Natural killer cell (primary cell): ENCODE data around the gene ZNF652. TPM values are rescaled to one million over a fixed set of nuclear protein-coding genes. Genes with fewer than 3 reads are reported as not detected.

Experiments used
- ATAC-seq, 3 donors: fragments of 150-1000 bp in 2 of 3; fragments of 200-7000 bp in 1 of 3; cut with Tn5 transposase; 1 replicate in 1 of 3; 2 replicates in 2 of 3; pipeline ENCODE4 v1.10.0; 2021; ENCODE audit warnings: mild to moderate bottlenecking in 2 of 3, moderate library complexity in 2 of 3
- DNase-seq, 2 donors: peaks; one replicate each; pipeline versions ENCODE4 v3.0.0 to v3.0.0-alpha.2; 2013 to 2021; ENCODE audit warnings: mixed read lengths in 1 of 2
- H3K27ac ChIP-seq: one replicate; pipeline ENCODE4 v1.5.1; 2013; ENCODE audit warnings: mild to moderate bottlenecking, low read length
- H3K27me3 ChIP-seq: one replicate; pipeline ENCODE4 v1.6.1; 2013; ENCODE audit warnings: low read length; ENCODE audit not compliant: control insufficient read depth, insufficient read depth
- H3K36me3 ChIP-seq: one replicate; pipeline ENCODE4 v1.6.1; 2013; ENCODE audit warnings: low read length; ENCODE audit not compliant: control insufficient read depth, insufficient read depth
- H3K4me1 ChIP-seq: one replicate; pipeline ENCODE4 v1.6.1; 2013; ENCODE audit warnings: low read length; ENCODE audit not compliant: control insufficient read depth, insufficient read depth
- H3K4me3 ChIP-seq: one replicate; pipeline ENCODE4 v1.5.1; 2013; ENCODE audit warnings: low read length
- H3K9me3 ChIP-seq: one replicate; pipeline ENCODE4 v1.6.1; 2013; ENCODE audit warnings: low read length; ENCODE audit not compliant: control insufficient read depth, insufficient read depth
- H3K27ac Mint-ChIP-seq, 2 donors: one replicate each; pipeline ENCODE4 v1.8.0; 2022; ENCODE audit warnings: mild to moderate bottlenecking in 2 of 2, mixed read lengths in 2 of 2, moderate library complexity in 1 of 2
- H3K27me3 Mint-ChIP-seq, 2 donors: one replicate each; pipeline ENCODE4 v1.8.0; 2022; ENCODE audit warnings: low read depth in 2 of 2, mixed read lengths in 2 of 2
- H3K36me3 Mint-ChIP-seq: one replicate; pipeline ENCODE4 v1.8.0; 2022; ENCODE audit warnings: mixed read lengths
- H3K4me1 Mint-ChIP-seq, 2 donors: one replicate each; pipeline ENCODE4 v1.8.0; 2022; ENCODE audit warnings: mixed read lengths in 2 of 2
- H3K4me3 Mint-ChIP-seq: one replicate; pipeline ENCODE4 v1.8.0; 2022; ENCODE audit warnings: mild to moderate bottlenecking, moderate library complexity, mixed read lengths
- H3K9me3 Mint-ChIP-seq, 2 donors: one replicate each; pipeline ENCODE4 v1.8.0; 2022; ENCODE audit warnings: mixed read lengths in 2 of 2
- CTCF ChIP-seq: fragments of 200-600 bp; IDR thresholded peaks from one replicate; pipeline ENCODE4 v1.8.0; 2022; ENCODE audit warnings: antibody characterized with exemption
- WGBS: methylation state at CpG from one replicate; pipeline ENCODE4 v1.1.7; 2013; ENCODE audit warnings: missing lambda C conversion rate; ENCODE audit not compliant: insufficient coverage; 5-methylcytosine and 5-hydroxymethylcytosine counted together
- intact Hi-C: fragments of 100-400 bp; cut with micrococcal nuclease; formaldehyde crosslinking; loops from one replicate; pipeline ENCODE4 v1.14.2; 2022
- total RNA-seq, 4 donors: library from RNA; stranded (reverse); fragments of 120-200 nt in 1 of 4; gene quantifications; one replicate each; pipeline versions ENCODE4 v1.2.3 to v1.2.4, GENCODE V29; 2013 to 2022

ZNF652 gene
- total RNA-seq, 3 donors from 2014 or later (not counting 1 experiment from before 2014, with no cell fraction given) = 53.8 to 79.1 (median 73.3) TPM

GRCh38 chr17:49370971-49371834, 9.2 kb upstream of the ZNF652 start:
- H3K36me3 ChIP-seq = no peaks in the 10 kb centered on the region
- peaks cover 5% of the 10 kb centered on the region for H3K4me1 ChIP-seq
- Mint-ChIP-seq H3K27ac (no peak overlapping the region), H3K27me3 (no peaks in the 10 kb centered on the region), H3K4me1 (no peaks in the 10 kb centered on the region), H3K4me3 (no peak overlapping the region), H3K9me3 (no peaks in the 10 kb centered on the region), H3K36me3 (no peaks in the 10 kb centered on the region)
- no peaks in the 10 kb centered on the region for H3K27me3 ChIP-seq
- DNase-seq = no peak
- H3K27ac ChIP-seq = no peak overlapping the region
- intact Hi-C loops = no loop called here
- H3K4me3 ChIP-seq = no peak overlapping the region
- ATAC-seq = no peak
- no peak for TF ChIP-seq CTCF
- 98% methylated on average over 10 of the region's 13 CpGs for WGBS
- H3K9me3 ChIP-seq = no peaks in the 10 kb centered on the region

GRCh38 chr17:49369760-49370159, 7.7 kb upstream of the ZNF652 start:
- no peaks in the 10 kb centered on the region for H3K9me3 Mint-ChIP-seq
- TF ChIP-seq CTCF = no peak
- Histone ChIP-seq H3K27ac (no peak overlapping the region), H3K4me3 (no peak overlapping the region), H3K9me3 (no peaks in the 10 kb centered on the region), H3K4me1 (peaks cover 19% of the 10 kb centered on the region), H3K36me3 (no peaks in the 10 kb centered on the region), H3K27me3 (no peaks in the 10 kb centered on the region)
- no peaks in the 10 kb centered on the region for H3K27me3 Mint-ChIP-seq
- DNase-seq (no peak), ATAC-seq (no peak)
- 100% methylated on average over 1 of the region's 1 CpG for WGBS
- H3K27ac Mint-ChIP-seq = no peak overlapping the region
- H3K36me3 Mint-ChIP-seq = no peaks in the 10 kb centered on the region
- intact Hi-C loops = loop anchor here (10.0 kb wide), 1 partner anchor 145 kb away; no protein-coding TSS in a partner anchor
- no peak overlapping the region for H3K4me3 Mint-ChIP-seq
- H3K4me1 Mint-ChIP-seq = peaks cover 9 to 10% of the 10 kb centered on the region in 2 donors

- no peak for ATAC-seq
- no peak for TF ChIP-seq CTCF
These were observed 7.0 kb upstream of the ZNF652 start for GRCh38 chr17:49369089-49369488.

More at GRCh38 chr17:49369089-49369488, 7.0 kb upstream of the ZNF652 start:
- H3K4me1 ChIP-seq = peaks cover 21% of the 10 kb centered on the region
- H3K27ac ChIP-seq = no peak overlapping the region
- no peaks in the 10 kb centered on the region for H3K9me3 ChIP-seq
- no peak overlapping the region for H3K4me3 ChIP-seq
- peaks cover 9 to 10% of the 10 kb centered on the region in 2 donors for H3K4me1 Mint-ChIP-seq
- H3K9me3 Mint-ChIP-seq = no peaks in the 10 kb centered on the region
- DNase-seq = no peak
- WGBS = 90% methylated on average over 1 of the region's 1 CpG
- no peak overlapping the region for H3K4me3 Mint-ChIP-seq
- H3K27ac Mint-ChIP-seq = no peak overlapping the region
- no peaks in the 10 kb centered on the region for H3K27me3 Mint-ChIP-seq
- intact Hi-C loops = loop anchor here (10.0 kb wide), 1 partner anchor 144 kb away; no protein-coding TSS in a partner anchor
- H3K36me3 Mint-ChIP-seq = no peaks in the 10 kb centered on the region
- no peaks in the 10 kb centered on the region for H3K36me3 ChIP-seq
- no peaks in the 10 kb centered on the region for H3K27me3 ChIP-seq
